ENCODE results near the gene TPM1.

TPM1 gene

DNA sequence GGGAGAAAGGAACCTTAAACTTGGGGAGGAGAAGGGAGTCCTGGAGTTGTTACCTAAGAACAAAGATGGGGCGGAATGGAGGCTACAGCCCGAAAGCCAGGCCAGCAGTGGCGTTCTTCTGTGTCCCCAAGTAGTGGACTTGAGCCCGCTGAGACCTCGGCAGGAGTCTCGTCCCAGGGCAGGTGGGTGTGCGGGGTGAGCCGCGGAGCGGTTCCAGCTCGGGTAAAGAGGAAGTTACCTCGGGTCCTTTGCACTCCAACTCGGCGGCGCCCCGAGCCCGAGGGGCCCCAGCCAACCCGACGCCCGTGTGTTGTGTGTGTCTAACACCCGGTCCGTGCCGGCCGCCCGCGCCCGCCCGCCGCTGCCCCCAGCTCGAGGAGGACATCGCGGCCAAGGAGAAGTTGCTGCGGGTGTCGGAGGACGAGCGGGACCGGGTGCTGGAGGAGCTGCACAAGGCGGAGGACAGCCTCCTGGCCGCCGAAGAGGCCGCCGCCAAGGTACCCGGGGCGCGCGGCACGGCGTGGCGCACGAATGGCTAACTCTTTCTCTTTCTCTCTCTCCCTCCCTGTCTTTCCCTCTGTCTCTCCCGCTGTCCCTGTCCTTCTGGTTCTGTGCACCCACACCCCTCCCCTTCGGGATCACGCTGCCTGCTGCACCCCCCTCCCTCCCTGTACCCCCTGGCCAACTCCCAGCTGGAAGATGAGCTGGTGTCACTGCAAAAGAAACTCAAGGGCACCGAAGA is 959 bp downstream of the TPM1 start:
- H3K27me3 ChIP-seq (ENCODE audit: insufficient read depth, low read length): peaks cover 17% of the 10 kb centered on the region; the same call in 1 of the 2 replicates
- peak overlapping the region; percentile 88 for H3K27ac ChIP-seq (ENCODE audit: low read length)

DNA sequence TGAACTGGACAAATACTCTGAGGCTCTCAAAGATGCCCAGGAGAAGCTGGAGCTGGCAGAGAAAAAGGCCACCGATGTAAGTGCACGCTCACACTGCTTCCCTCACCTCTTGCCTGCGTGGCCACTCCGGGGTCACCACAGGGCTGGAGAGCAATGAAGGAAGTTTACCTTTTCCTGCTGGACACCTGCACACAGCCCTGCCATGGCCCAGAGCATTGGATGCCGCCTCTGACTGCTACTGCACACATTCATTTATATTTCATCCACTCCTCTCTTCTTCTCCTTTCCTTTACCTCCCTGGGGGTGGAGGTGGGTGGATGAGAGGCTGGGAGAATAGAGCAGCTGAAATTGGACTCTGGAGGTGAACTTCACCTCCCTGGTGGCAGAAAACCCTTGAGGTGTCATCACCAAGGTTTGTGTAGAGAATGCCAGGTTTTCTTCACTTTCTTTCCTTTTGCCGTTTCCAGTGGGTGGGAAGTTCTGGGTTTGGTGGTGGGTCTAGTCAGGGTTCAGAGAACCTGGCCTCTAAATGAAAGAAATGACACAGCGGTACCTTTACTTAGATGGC is 1.6 kb downstream of the TPM1 start:
- Histone ChIP-seq H3K9me3 (ENCODE audit: insufficient read depth, low read depth, low read length) (no peaks in the 10 kb centered on the region), H3K9ac (ENCODE audit: low read depth, low read length) (peak overlapping the region; percentile 98), H3K27ac (ENCODE audit: low read length) (peak overlapping the region; percentile 23), H3K36me3 (ENCODE audit: insufficient read depth, low read depth, low read length) (peaks cover 43% of the 10 kb centered on the region), H3K4me3 (ENCODE audit: low read length) (peak overlapping the region; percentile 97), H3K27me3 (ENCODE audit: insufficient read depth, low read length) (peaks cover 17% of the 10 kb centered on the region; the same call in 1 of the 2 replicates), H3K4me1 (ENCODE audit: insufficient read depth, low read length) (peaks cover 40% of the 10 kb centered on the region)

More for the DNA sequence above, 959 bp downstream of the TPM1 start:
- Histone ChIP-seq H3K4me1 (ENCODE audit: insufficient read depth, low read length) (peaks cover 40% of the 10 kb centered on the region), H3K9me3 (ENCODE audit: insufficient read depth, low read depth, low read length) (no peaks in the 10 kb centered on the region), H3K4me3 (ENCODE audit: low read length) (peak overlapping the region; percentile 97), H3K9ac (ENCODE audit: low read depth, low read length) (peak overlapping the region; percentile 98), H3K36me3 (ENCODE audit: insufficient read depth, low read depth, low read length) (peaks cover 43% of the 10 kb centered on the region)

- Histone ChIP-seq H3K9me3 (ENCODE audit: insufficient read depth, low read depth, low read length) (no peaks in the 10 kb centered on the region), H3K27me3 (ENCODE audit: insufficient read depth, low read length) (peaks cover 17% of the 10 kb centered on the region; the same call in 1 of the 2 replicates), H3K27ac (ENCODE audit: low read length) (no peak overlapping the region), H3K4me3 (ENCODE audit: low read length) (peak overlapping the region; percentile 97), H3K9ac (ENCODE audit: low read depth, low read length) (peak overlapping the region; percentile 98; the same call in 1 of the 2 replicates), H3K4me1 (ENCODE audit: insufficient read depth, low read length) (peaks cover 47% of the 10 kb centered on the region), H3K36me3 (ENCODE audit: insufficient read depth, low read depth, low read length) (peaks cover 49% of the 10 kb centered on the region)
Measured at GRCh38 chr15:63044645-63045464, 2.3 kb downstream of the TPM1 start.

GRCh38 chr15:63045465-63045840 is 2.9 kb downstream of the TPM1 start:
- no peak overlapping the region for H3K27ac ChIP-seq (ENCODE audit: low read length)
- H3K4me1 ChIP-seq (ENCODE audit: insufficient read depth, low read length): peaks cover 50% of the 10 kb centered on the region
- H3K9ac ChIP-seq (ENCODE audit: low read depth, low read length): peak overlapping the region; percentile 63; the same call in 1 of the 2 replicates
- H3K27me3 ChIP-seq (ENCODE audit: insufficient read depth, low read length): peaks cover 15% of the 10 kb centered on the region; the same call in 1 of the 2 replicates
- H3K4me3 ChIP-seq (ENCODE audit: low read length): peak overlapping the region; percentile 97
- H3K36me3 ChIP-seq (ENCODE audit: insufficient read depth, low read depth, low read length): peaks cover 55% of the 10 kb centered on the region
- H3K9me3 ChIP-seq (ENCODE audit: insufficient read depth, low read depth, low read length): no peaks in the 10 kb centered on the region

GRCh38 chr15:63045879-63046278 is 3.3 kb downstream of the TPM1 start:
- peak overlapping the region; percentile 63; the same call in 1 of the 2 replicates for H3K9ac ChIP-seq (ENCODE audit: low read depth, low read length)
- H3K4me1 ChIP-seq (ENCODE audit: insufficient read depth, low read length): peaks cover 51% of the 10 kb centered on the region
- no peaks in the 10 kb centered on the region for H3K9me3 ChIP-seq (ENCODE audit: insufficient read depth, low read depth, low read length)
- no peak overlapping the region for H3K27ac ChIP-seq (ENCODE audit: low read length)
- peak overlapping the region; percentile 97 for H3K4me3 ChIP-seq (ENCODE audit: low read length)
- peaks cover 11% of the 10 kb centered on the region; the same call in 1 of the 2 replicates for H3K27me3 ChIP-seq (ENCODE audit: insufficient read depth, low read length)
- H3K36me3 ChIP-seq (ENCODE audit: insufficient read depth, low read depth, low read length): peaks cover 60% of the 10 kb centered on the region

DNA sequence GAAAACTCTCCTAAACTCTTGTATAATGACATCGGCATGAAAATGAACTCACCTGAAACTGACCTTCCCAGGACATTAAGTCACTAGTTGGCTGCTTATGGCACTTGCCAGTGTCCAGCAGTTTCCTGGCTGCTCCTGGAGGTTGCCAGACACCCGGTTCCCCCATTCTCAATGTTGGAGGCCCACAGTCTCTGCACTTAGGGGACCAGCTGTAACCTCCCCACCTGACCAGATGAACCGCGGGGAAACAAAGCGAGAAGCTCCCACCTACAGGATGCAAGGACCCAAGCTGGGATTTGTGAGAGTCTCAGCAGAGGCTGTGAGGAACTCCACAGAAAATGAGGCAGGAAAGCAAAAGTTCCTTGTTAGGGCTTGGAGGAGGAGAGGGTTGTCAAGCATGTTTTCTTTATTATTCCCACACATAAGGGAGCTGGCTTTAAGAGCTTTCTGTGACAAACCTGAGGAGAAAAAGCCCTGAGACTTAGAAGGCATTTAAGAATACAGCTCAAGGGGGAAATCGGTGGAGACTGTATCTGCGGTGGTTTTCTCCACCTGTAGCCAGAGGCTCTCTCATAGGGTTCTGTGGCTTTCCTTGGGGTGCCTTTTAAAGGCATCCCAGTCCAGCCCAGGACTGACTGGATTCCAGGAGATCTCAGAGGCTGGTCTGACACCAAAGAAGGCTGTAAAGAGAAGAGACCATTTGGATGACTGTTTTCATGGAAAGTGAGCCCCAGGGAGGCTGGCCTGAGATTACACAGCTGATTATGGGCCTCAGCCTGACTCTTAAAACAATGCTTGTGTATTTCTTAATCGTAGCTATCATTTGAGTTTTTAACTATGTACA is 4.6 kb downstream of the TPM1 start:
- Histone ChIP-seq H3K9me3 (ENCODE audit: insufficient read depth, low read depth, low read length) (no peaks in the 10 kb centered on the region), H3K4me1 (ENCODE audit: insufficient read depth, low read length) (peaks cover 53% of the 10 kb centered on the region), H3K27ac (ENCODE audit: low read length) (peak overlapping the region; percentile 8), H3K9ac (ENCODE audit: low read depth, low read length) (peak overlapping the region; percentile 66; the same call in 1 of the 2 replicates), H3K4me3 (ENCODE audit: low read length) (peak overlapping the region; percentile 97), H3K36me3 (ENCODE audit: insufficient read depth, low read depth, low read length) (peaks cover 72% of the 10 kb centered on the region), H3K27me3 (ENCODE audit: insufficient read depth, low read length) (no peaks in the 10 kb centered on the region)

GRCh38 chr15:63047792-63048114 is 5.2 kb downstream of the TPM1 start:
- Histone ChIP-seq H3K27ac (ENCODE audit: low read length) (peak overlapping the region; percentile 8), H3K4me1 (ENCODE audit: insufficient read depth, low read length) (peaks cover 53% of the 10 kb centered on the region), H3K4me3 (ENCODE audit: low read length) (peak overlapping the region; percentile 97), H3K9me3 (ENCODE audit: insufficient read depth, low read depth, low read length) (no peaks in the 10 kb centered on the region), H3K36me3 (ENCODE audit: insufficient read depth, low read depth, low read length) (peaks cover 78% of the 10 kb centered on the region), H3K9ac (ENCODE audit: low read depth, low read length) (peak overlapping the region; percentile 66; the same call in 1 of the 2 replicates), H3K27me3 (ENCODE audit: insufficient read depth, low read length) (no peaks in the 10 kb centered on the region)

- H3K36me3 ChIP-seq (ENCODE audit: insufficient read depth, low read depth, low read length): peaks cover 83% of the 10 kb centered on the region
- peaks cover 53% of the 10 kb centered on the region for H3K4me1 ChIP-seq (ENCODE audit: insufficient read depth, low read length)
- peak overlapping the region; percentile 84; the same call in 1 of the 2 replicates for H3K9ac ChIP-seq (ENCODE audit: low read depth, low read length)
- no peaks in the 10 kb centered on the region for H3K9me3 ChIP-seq (ENCODE audit: insufficient read depth, low read depth, low read length)
- peak overlapping the region; percentile 97; the same call in 1 of the 2 replicates for H3K4me3 ChIP-seq (ENCODE audit: low read length)
- peak overlapping the region; percentile 43 for H3K27ac ChIP-seq (ENCODE audit: low read length)
- H3K27me3 ChIP-seq (ENCODE audit: insufficient read depth, low read length): no peaks in the 10 kb centered on the region
Measured at GRCh38 chr15:63048115-63048775, 5.7 kb downstream of the TPM1 start.

DNA sequence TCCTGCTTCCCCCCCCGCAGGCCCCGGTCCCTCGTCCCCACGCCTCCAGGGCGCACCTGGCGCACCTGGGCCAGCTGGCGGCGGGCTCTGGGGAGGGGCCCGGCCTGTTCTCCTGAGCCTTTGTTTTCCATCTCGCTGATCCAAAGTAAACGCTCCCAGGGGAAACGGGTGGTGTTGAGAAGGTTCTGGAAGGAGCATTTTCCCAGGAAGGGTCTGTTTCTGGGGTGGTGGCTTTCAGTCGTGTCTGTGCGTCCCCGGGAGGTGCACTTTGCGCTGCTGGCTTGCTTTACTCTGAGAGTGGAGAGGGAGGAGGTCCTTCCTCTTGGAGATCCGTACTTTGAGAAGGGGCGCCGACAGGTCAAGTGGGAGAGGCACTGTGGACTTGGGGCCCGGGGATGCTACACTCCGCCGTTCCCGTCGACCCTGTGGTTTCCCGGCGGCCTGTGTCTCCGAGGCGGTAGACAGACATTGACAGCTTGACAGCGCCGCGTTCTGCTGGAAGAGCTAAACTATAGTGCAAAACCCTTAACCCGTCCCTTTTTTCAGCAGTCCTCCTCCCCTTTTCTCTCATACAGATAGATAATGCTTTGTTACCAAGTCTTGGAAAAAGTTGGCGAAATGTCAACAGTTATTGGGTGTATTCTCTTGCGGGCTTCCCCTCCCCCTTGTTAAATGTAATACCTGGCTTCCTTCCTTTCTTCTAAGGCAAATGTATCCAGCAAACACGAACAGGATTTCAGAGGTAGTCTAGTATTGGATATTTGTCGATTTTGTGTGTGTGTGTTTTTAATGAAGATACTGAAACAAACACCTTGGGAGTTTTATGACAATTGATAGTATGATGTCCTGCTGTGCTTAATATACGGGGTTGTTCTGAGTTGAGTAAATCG is 6.5 kb downstream of the TPM1 start:
- no peaks in the 10 kb centered on the region for H3K27me3 ChIP-seq (ENCODE audit: insufficient read depth, low read length)
- peak overlapping the region; percentile 43 for H3K27ac ChIP-seq (ENCODE audit: low read length)
- peak overlapping the region; percentile 97 for H3K4me3 ChIP-seq (ENCODE audit: low read length)
- peaks cover 53% of the 10 kb centered on the region for H3K4me1 ChIP-seq (ENCODE audit: insufficient read depth, low read length)
- H3K36me3 ChIP-seq (ENCODE audit: insufficient read depth, low read depth, low read length): peaks cover 83% of the 10 kb centered on the region
- peak overlapping the region; percentile 84 for H3K9ac ChIP-seq (ENCODE audit: low read depth, low read length)
- H3K9me3 ChIP-seq (ENCODE audit: insufficient read depth, low read depth, low read length): no peaks in the 10 kb centered on the region

All from iPS-20b (cell line).